Measurements from ENCODE around the gene EDEM1. TPM values are rescaled to one million over a fixed set of nuclear protein-coding genes. Genes with fewer than 3 reads are reported as not detected.
"Not testable (repeated sequence)": the region's sequence is repeated elsewhere in the genome, so short reads cannot be mapped to it uniquely, and the experiment has no call there.

The EDEM1 gene
- polyA plus RNA-seq, 12 donors, result 9.1 to 113 (median 12.1) TPM

GRCh38 chr3:5170975-5171374, 16.5 kb upstream of the EDEM1 start:
- DNase-seq, result no peak

DNA sequence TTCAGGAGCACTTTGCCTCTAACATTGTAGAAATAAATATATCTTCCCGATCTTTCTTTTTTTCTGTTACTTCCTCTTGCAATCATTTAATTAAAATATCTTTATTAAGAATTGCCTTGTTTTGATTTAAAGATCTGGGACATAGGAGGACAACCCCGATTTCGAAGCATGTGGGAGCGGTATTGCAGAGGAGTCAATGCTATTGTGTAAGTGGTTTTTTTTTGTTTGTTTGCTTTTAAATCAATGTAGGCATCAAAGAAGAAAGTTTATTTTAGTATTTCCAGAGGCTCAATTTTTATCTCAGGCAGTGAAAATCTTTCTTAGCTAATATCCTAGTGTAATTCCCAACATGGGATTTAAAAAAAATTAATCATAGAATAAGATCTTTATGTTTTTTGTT, 15.5 kb upstream of the EDEM1 start:
- no peak for DNase-seq

DNA sequence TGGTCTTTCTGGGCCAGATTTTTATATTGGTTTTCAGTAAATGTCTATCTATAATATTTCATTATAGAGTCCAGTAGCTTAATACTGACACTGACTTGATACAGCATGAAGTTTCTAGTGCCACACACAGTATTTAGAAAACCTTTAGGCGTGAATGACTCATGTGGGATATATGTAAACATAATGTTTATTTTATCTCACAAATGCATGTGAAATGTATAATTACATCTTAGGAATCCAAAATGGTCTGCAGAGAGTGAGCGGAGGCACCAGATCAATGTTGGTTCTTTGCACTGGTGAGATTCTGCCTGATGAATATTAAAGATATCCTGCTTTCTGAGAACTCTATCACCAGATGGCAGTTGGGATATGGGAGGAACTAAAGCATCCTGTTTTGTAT, 8.5 kb upstream of the EDEM1 start:
- DNase-seq, result not testable (repeated sequence)

DNA sequence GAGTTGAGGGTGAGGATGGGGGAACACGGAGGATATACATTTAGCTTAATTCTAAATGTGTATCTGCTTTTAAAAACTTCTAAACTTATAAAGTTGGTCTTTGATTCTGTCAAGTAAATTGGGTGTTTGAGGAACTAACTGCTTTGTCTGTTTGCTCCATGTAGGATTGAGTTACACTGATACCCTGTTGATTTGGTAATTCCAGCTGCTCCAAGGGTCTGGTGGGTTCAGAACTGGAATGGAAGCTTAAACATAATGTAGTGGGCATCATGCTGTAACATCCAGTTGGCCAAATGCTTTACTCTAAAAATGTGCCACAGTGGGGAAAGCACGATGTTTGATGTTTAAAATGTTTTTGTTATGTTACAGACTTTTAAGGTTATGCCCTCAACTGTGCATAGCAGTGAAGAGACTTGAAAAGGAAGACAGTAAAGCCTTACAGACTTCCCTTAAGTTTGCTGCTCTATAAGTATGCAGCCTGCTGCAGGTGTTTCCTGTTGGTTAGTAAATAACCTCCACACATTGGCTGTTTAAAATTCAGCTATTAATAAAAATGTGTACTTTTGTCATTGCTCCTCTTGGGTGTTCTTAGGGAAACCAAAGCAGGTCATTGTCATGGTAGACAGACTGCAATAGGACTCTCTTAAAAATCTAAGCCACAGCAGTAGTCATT, 5.9 kb upstream of the EDEM1 start:
- no peak for DNase-seq

GRCh38 chr3:5183714-5184113, 3.8 kb upstream of the EDEM1 start:
- not testable (repeated sequence) for DNase-seq

- DNase-seq, result no peak
Measured at GRCh38 chr3:5184499-5184898, 3.0 kb upstream of the EDEM1 start.

GRCh38 chr3:5185093-5185673, 2.3 kb upstream of the EDEM1 start:
- DNase-seq, result no peak

- no peak for DNase-seq
Measured at GRCh38 chr3:5186089-5186857, 1.2 kb upstream of the EDEM1 start.

- DNase-seq, result no peak
Measured at GRCh38 chr3:5186858-5187155, 700 bp upstream of the EDEM1 start.

- DNase-seq, result peak; percentile 34
Measured at GRCh38 chr3:5187920-5188418, 462 bp downstream of the EDEM1 start.

DNA sequence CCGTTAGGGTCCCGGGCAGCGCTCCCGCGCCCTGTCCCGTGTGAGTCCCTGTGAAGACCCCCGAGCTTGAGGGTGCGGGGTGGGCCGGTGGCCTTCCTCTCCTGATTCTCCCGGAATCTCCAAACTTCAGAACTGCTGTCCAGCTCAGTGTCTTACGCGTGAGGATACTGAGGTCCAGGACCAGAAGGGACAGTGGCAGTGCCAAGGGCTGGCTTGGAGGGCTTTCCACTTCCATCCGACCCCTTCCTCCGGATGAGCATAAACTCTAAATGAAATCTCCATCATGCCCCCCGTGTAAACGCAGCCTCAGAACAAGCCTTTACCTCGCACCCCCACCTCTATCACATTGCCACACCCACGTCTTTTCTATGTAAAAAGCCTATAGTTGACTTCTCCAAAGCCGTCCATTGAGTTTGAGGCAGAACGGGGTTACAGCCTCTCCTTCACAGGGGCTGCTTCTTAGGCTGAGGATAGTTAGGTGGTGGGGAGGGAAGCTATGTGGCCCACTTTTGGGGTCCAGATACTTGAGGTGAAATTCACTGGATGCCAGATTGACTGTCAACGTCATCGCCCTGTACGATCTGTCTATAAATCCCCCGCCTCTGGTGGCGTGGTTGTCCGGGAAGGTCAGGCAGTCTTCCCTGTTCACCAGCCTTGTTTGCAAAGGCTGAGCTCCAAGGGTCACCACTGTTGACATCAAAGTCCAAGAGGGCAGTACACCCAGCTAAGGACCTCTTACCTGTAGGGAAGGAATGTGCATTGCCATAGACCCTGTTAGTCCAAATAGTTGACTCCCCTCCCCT, 1.1 kb downstream of the EDEM1 start:
- peak; percentile 39 for DNase-seq

DNA sequence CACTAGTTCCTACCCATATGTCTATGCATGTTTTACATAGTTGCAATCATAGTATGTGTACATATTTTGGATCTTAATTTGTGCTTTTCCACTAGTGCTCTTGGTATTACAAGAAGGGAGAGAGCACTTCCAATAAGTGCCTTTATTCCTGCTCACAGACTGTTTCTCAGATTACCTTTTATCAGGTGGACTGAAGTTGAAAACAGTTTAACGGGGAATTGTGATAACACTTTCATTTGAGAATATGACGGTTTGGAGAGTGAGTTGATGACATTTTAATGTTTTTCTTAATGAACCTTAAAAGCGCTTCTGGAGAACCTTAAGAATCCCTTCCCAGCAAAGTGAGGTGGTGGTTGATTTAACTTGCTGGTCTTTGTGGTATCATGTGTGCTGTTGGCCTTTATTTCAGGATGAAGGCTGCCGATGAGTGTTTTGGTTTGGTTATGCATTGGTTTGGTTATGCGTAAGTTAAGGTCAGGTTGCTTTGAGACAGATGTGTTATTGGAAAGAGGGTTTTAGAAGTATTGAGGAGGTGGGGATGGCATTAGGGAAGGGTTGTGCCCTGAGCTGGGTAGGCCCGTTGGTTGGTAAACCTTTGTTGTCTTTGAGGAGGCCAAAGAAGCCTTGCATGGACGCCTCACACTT, 2.8 kb downstream of the EDEM1 start:
- no peak for DNase-seq

DNA sequence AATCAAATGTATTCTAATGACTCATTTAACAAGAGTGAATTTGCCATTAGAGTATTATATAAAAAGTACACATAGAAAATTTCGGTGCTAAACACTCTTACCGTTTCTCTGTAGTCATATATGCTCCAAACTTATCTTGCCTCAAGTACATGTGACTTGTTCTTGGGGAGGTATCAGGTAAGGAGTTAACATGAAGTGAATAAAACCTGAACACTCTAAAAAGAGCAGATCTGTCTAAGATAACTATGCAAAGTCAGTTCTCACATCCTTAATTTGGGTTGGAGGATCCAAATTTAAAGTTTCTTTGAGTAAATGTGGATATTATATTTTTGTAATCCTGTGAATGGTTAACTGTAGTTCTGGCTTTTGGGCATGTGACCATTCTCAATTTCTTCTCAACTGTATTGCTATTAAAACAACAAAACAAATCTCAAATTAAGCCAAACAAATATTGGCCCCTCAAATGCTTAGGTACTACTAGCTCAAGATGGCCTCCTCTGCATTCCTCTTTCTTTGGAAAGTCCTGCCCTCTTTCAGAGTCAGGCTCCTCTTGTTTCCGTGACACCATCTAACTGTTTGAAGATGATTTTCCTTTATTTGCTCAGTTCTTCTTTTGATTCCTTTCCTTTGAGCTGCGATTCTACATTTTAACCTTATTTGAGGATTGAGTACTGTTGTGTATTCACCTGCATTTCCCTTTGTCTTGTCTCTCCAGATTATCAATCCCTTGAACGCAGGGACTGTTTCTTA, 4.2 kb downstream of the EDEM1 start:
- DNase-seq, result no peak

- no peak for DNase-seq
Measured at GRCh38 chr3:5192571-5193365, 5.3 kb downstream of the EDEM1 start.

DNA sequence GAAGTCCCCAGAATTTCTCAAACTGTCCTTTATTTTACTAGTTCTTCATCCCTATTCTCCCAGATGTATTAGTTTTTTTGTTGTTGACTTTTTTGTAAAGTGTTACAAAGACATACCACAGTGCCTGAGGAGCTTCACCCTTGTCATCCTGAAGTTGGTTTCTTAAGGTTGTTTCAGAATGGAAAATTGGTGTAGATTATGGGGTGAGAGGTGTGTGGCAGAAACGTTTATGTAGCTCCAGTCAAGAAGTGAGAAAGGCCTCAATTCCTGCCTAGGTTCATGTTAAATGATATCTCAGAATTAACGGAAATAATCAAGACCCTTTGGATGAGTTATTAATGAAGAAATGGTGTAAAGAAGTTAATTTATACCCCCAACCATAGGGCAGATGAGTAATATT, 6.8 kb downstream of the EDEM1 start:
- DNase-seq, result no peak

GRCh38 chr3:5194801-5195509, 7.4 kb downstream of the EDEM1 start:
- no peak for DNase-seq

DNA sequence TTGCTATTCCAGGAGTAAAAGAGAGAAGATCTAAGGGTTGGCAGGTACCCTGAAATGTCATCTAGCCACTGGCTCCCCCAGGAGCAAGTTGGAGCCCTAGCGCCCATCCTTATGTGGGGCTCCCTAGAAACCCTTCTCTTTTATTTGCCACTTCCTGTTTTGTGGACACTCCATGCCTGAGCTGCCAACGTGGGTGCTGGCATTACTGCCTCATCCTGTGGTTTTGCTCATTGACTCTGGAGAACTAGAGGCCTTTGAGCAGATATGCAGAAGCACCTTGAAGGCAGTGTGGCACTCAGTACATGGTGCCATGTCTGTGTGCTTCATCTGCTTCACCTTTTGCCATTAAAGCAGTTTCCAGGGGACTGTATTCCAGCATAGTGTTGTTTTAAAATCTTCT, 8.1 kb downstream of the EDEM1 start:
- DNase-seq, result no peak

- no peak for DNase-seq
Measured at GRCh38 chr3:5197022-5197421, 9.5 kb downstream of the EDEM1 start.
